Breast epithelium (tissue), 4 donors: ENCODE measurements around the gene NRXN2. TPM values are rescaled to one million over a fixed set of nuclear protein-coding genes. Genes with fewer than 3 reads are reported as not detected.

Experiments used
- DNase-seq, 2 donors: peaks; one replicate each; pipeline ENCODE4 v3.0.0-alpha.2; 2019; ENCODE audit warnings: low spot score in 2 of 2
- H3K27ac ChIP-seq, 2 donors: fragments of 200-600 bp; sonication (generic) in 1 of 2; one replicate each; pipeline ENCODE4 v1.5.1; 2016 to 2019; ENCODE audit warnings: mild to moderate bottlenecking in 1 of 2
- H3K27me3 ChIP-seq, 2 donors: fragments of 200-600 bp; sonication (generic) in 1 of 2; one replicate each; pipeline versions ENCODE4 v1.5.1 to v1.6.0; 2017 to 2019; ENCODE audit warnings: control low read depth in 1 of 2, mild to moderate bottlenecking in 1 of 2
- H3K36me3 ChIP-seq: fragments of 200-600 bp; one replicate; pipeline ENCODE4 v1.5.1; 2019
- H3K4me1 ChIP-seq, 2 donors: fragments of 200-600 bp; sonication (generic); one replicate each; pipeline ENCODE4 v1.5.1; 2016 to 2019; ENCODE audit warnings: control low read depth in 1 of 2
- H3K4me3 ChIP-seq, 3 donors: fragments of 200-600 bp; sonication (generic); 1 replicate in 2 of 3; 2 replicates in 1 of 3; pipeline ENCODE4 v1.5.1; 2016 to 2019; ENCODE audit warnings: mild to moderate bottlenecking in 3 of 3, moderate library complexity in 2 of 3
- H3K9me3 ChIP-seq, 2 donors: fragments of 200-600 bp; sonication (generic) in 1 of 2; one replicate each; pipeline ENCODE4 v1.5.1; 2016 to 2019; ENCODE audit warnings: control low read depth in 1 of 2
- POLR2A ChIP-seq: fragments of 450-650 bp; IDR thresholded peaks from one replicate; pipeline ENCODE4 v1.6.1; 2016; ENCODE audit warnings: antibody characterized with exemption, mild to moderate bottlenecking, moderate library complexity
- POLR2AphosphoS5 ChIP-seq, 3 donors: sonication (generic); formaldehyde crosslinking; IDR thresholded peaks; one replicate each; pipeline ENCODE4 v1.6.1; 2017; ENCODE audit warnings: antibody characterized with exemption in 3 of 3
- intact Hi-C: fragments of 100-400 bp; cut with DNase I; formaldehyde crosslinking; loops from one replicate; pipeline ENCODE4 v1.15.1; 2023; ENCODE audit warnings: low total_unique reads
- total RNA-seq, 3 donors: library from RNA; depleted of rRNA; stranded (reverse); fragments of >200 nt; gene quantifications; one replicate each; pipeline ENCODE4 v1.1.0, GENCODE V29; 2016
- TF ChIP-seq, protein P1 (sequence below), 3 donors: fragments of 450-650 bp; IDR thresholded peaks; one replicate each; pipeline ENCODE4 v1.5.1; 2016 to 2017; ENCODE audit warnings: antibody characterized with exemption in 3 of 3, mild to moderate bottlenecking in 3 of 3, moderate library complexity in 3 of 3

NRXN2 gene
- total RNA-seq, 3 donors from 2014 or later: 1.8 to 4.3 (median 3.5) TPM

GRCh38 chr11:64757549-64758329 is 34.7 kb upstream of the NRXN2 start:
- intact Hi-C loops: no loop called here
- H3K4me1 ChIP-seq: peaks cover 0 to 4% of the 10 kb centered on the region in 2 donors
- DNase-seq: peak in 1 of 2 donors; percentile 47

DNA sequence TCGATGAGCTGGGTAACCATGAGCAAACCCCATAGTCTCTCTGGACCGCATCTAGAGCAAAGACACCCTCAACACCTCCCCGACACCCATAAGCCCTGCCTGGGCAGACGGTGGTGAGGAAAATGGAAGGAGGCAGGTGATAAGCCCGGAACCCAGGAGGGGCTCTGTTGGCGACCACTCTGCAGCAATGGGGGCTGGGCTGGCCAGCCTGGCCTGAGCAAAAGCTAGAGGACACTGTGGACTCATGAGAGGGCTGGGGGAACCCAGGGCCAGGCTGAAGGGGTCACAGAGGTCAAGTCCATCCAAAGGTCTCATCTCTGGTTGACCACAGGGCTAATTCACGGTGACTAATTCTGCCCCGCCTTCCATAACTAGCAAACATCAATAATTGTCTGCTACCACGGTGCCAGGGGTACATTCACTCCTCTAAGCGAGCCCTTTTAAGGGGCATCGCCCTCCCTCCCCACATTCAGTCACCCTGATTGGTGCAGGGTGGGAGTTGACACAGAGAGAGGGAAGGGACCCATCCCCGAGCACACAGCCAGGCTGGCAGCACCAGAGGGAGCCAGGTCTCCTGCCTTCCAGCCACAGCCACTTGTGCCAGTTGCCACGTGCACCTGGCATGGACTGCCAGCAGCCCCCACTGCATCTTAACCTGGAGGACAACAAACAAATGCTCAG is 32.8 kb upstream of the NRXN2 start:
- H3K27me3 ChIP-seq: no peaks in the 10 kb centered on the region
- TF ChIP-seq POLR2AphosphoS5 (IDR thresholded peaks at IDR 0.05): no peak
- TF ChIP-seq, protein P1, sequence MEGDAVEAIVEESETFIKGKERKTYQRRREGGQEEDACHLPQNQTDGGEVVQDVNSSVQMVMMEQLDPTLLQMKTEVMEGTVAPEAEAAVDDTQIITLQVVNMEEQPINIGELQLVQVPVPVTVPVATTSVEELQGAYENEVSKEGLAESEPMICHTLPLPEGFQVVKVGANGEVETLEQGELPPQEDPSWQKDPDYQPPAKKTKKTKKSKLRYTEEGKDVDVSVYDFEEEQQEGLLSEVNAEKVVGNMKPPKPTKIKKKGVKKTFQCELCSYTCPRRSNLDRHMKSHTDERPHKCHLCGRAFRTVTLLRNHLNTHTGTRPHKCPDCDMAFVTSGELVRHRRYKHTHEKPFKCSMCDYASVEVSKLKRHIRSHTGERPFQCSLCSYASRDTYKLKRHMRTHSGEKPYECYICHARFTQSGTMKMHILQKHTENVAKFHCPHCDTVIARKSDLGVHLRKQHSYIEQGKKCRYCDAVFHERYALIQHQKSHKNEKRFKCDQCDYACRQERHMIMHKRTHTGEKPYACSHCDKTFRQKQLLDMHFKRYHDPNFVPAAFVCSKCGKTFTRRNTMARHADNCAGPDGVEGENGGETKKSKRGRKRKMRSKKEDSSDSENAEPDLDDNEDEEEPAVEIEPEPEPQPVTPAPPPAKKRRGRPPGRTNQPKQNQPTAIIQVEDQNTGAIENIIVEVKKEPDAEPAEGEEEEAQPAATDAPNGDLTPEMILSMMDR (IDR thresholded peaks at IDR 0.05): no peak
- TF ChIP-seq POLR2A: no peak
- no peak overlapping the region for H3K27ac ChIP-seq
- peak in 1 of 2 donors; percentile 43 for DNase-seq
- H3K4me3 ChIP-seq: no peak overlapping the region
- no peaks in the 10 kb centered on the region for H3K9me3 ChIP-seq
- intact Hi-C loops: no loop called here
- H3K36me3 ChIP-seq: no peaks in the 10 kb centered on the region
- peaks cover 0 to 4% of the 10 kb centered on the region in 2 donors for H3K4me1 ChIP-seq

More at GRCh38 chr11:64757549-64758329, 34.7 kb upstream of the NRXN2 start:
- TF ChIP-seq, protein P1 (IDR thresholded peaks at IDR 0.05): no peak
- no peak for TF ChIP-seq POLR2A
- Histone ChIP-seq H3K36me3 (no peaks in the 10 kb centered on the region), H3K27ac (no peak overlapping the region), H3K9me3 (no peaks in the 10 kb centered on the region), H3K27me3 (no peaks in the 10 kb centered on the region), H3K4me3 (no peak overlapping the region)

GRCh38 chr11:64754919-64755662 is 32.1 kb upstream of the NRXN2 start:
- Histone ChIP-seq H3K27me3 (no peaks in the 10 kb centered on the region), H3K4me1 (peaks cover 0 to 2% of the 10 kb centered on the region in 2 donors), H3K9me3 (no peaks in the 10 kb centered on the region), H3K36me3 (no peaks in the 10 kb centered on the region), H3K27ac (no peak overlapping the region), H3K4me3 (no peak overlapping the region)
- intact Hi-C loops: no loop called here
- TF ChIP-seq, protein P1 (IDR thresholded peaks at IDR 0.05): no peak
- TF ChIP-seq POLR2A (no peak), POLR2AphosphoS5 (IDR thresholded peaks at IDR 0.05) (no peak)
- DNase-seq: peak in 1 of 2 donors; percentile 49

DNA sequence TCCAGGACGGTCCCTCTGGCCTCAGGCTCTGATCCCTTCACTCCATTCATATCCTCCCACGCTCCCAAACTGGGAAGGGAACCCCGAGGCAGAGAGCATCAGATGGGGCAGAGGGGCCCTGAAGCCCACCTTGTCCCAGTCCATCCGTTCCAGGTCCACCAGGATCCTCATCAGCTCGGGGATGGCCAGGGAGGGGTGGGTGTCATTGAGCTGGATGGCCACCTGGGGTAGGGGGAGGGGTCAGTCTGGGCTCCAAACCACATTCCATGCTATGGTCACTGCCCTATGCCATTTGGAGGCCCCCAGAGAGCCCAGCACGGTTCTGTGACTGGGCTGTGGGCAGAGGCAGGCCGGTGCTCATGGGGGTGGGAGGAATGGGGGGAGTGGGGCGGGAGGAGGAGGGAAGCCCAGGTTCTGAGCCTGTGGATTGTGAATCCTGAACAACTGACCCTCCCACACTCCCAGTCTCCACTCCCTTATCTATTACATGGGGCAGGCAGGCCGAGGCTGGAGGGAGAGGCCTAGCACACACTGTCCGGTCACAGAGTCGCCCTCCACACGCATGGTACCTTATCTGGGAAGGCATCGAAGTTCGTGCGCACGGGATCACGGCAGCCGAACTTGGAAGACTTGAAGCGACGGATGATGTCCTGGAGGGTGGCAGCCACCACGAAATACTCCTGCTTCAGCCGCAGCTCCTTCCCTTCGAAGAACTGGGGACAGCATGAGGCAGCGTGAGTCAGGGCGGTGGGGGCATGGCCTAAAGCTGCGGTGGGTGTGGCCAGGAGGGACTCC is 31.3 kb upstream of the NRXN2 start:
- DNase-seq: no peak
- intact Hi-C loops: no loop called here
- Histone ChIP-seq H3K27me3 (no peaks in the 10 kb centered on the region), H3K4me3 (no peak overlapping the region), H3K9me3 (no peaks in the 10 kb centered on the region), H3K27ac (no peak overlapping the region), H3K4me1 (no peaks in the 10 kb centered on the region), H3K36me3 (no peaks in the 10 kb centered on the region)
- TF ChIP-seq, protein P1 (IDR thresholded peaks at IDR 0.05): no peak
- TF ChIP-seq POLR2AphosphoS5 (IDR thresholded peaks at IDR 0.05) (no peak), POLR2A (no peak)
